GM21737 (cell line): ENCODE measurements around the gene CD5L.

Experiments used
- ATAC-seq: cut with Tn5 transposase; IDR thresholded peaks from one replicate; pipeline ENCODE4 v1.9.1; 2021; ENCODE audit warnings: mild to moderate bottlenecking, moderate library complexity; ENCODE audit not compliant: unreplicated experiment

The CD5L gene

DNA sequence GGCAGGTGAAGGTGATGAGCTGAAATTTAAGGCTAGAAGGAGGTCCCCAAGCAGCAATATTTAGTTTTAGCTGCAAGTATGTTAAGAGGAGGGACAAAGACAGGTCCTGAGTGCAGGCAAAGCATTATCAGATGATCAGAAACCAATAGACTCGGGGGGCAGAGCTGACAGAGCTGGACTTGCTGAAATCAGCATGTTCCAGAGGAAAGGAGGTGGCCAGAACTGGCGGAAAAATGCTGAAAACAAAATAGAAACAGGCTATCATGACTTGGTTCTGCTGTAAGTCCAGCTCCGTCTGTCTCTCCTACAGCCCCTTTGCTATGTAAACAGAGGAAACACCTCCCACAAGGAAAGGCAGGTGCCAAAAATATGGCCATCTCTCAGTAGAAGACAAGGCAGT, at the start of gene CD5L:
CD5L (minus strand) TSS at position 101 of the 400 bp plus-strand sequence. CDS start 107 bp downstream, outside the sequence.
- ATAC-seq: no peak

DNA sequence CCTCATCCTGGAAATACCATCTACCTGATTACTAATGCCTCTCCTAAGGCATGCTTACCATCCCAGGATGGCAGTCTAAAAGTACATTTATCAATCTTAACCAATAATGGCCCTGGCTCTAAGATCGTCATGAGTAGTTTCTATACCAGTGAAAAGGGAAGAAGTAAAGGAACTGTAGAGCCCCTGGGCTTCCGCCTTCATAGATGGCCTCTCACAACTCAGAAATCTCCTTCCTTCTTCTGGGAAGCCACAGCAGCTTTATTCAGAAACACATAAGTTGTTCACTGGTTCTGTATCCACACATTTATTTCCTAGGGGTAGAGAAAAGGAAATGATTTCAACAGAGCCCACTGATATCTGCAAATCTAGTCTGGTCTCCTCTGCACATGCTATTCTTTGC, 41.0 kb upstream of the CD5L start:
- no peak for ATAC-seq

GRCh38 chr1:157880621-157881020, 39.0 kb upstream of the CD5L start:
- ATAC-seq: no peak

GRCh38 chr1:157878059-157878458, 36.5 kb upstream of the CD5L start:
- no peak for ATAC-seq

GRCh38 chr1:157870490-157870889, 28.9 kb upstream of the CD5L start:
- ATAC-seq: no peak

GRCh38 chr1:157868654-157869053, 27.0 kb upstream of the CD5L start:
- no peak for ATAC-seq

- ATAC-seq: no peak
Measured at GRCh38 chr1:157862114-157863070, 20.8 kb upstream of the CD5L start.

DNA sequence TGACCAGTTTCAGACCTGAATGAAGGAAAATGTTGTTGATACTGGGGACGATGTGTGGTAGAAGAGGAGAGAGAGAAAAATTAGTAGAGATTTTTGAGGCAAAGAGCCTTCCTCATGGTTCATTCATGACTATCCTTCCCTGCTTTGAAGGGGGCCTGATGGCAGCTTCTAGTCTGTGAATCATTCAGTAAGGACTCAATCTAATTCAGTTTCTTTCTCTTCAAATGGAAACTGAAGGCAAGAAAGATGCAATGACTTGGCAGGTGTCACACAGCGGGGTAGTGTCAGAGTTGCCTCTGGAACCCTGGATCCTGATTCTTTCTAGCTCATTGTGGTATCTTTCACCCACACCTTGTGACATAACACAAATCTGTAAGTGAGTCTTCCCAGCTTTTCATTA, 14.9 kb upstream of the CD5L start:
- ATAC-seq: no peak

- no peak for ATAC-seq
Measured at GRCh38 chr1:157852476-157852875, 10.9 kb upstream of the CD5L start.

DNA sequence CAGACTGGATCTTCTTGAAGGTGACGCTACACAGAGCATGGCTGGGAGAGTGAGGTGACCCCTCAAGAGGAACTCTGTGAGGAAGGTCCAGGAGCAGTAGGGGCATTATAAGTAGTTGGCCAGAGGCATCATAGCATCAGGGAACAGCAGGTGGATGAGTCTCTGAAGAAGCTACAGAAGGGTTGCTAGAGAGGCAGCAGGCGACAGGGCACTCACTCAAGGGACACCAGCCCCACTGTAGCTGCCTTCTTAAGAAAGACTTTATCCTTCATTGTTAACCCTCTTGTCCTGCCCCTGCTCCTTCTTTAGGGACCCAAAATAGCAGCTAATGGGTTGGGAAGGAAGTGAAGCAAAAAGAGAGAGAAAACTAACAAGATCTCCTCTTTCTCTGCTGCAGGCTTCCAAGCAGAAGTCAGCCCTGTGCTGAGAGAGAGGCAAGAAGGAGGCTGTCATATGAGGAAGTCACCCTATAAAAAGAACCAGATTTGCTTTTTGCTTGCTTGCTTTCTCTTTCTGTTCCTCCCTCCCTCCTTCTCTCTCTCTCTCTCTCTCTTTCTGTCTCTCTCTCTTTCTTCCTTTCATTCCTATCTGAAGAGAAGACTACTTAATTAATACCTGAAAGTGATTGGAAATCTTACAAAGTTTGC, 7.7 kb upstream of the CD5L start:
- no peak for ATAC-seq

- ATAC-seq: no peak
Measured at GRCh38 chr1:157844089-157844830, 2.7 kb upstream of the CD5L start.

- no peak for ATAC-seq
Measured at GRCh38 chr1:157842939-157843338, 1.3 kb upstream of the CD5L start.

DNA sequence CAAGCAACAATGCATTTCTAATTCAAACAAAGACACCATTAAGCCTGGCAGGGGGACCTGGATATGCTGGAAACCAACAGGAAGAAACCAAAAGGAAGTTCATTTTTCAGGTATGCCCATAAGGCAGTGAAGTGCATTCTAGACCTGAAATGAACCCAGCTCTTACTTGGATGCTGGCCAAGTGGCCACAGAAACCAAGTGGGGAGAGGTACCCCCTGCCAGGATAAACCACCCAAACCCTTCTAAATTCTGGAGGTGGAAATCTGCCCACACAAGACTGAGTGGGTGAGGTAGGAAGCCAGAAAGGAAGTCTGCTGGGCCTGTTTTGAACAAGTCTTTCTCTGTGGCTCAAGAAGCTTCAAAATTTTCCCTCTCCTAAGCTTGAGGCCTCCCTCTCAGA, 2.6 kb downstream of the CD5L start:
- no peak for ATAC-seq

GRCh38 chr1:157834430-157834829, 7.2 kb downstream of the CD5L start:
- no peak for ATAC-seq

DNA sequence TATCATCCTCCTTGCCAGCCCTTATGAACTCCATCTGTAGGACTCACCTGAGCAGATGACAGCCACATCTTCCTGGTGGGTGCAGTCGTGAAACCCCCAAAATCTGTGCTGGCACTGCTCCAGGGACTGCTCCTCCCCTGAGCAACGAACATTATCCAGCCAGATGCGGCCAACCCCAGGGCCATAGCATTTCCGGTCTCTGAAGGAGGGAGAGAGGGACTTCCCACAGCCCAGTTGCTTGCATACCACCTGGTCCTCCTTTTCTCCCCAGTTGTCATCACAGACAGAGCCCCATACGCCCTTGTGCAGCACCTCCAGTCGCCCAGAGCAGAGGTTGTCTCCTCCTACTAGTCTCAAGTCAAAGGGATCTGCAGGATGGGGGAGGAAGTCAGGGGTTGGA, 8.5 kb downstream of the CD5L start:
- no peak for ATAC-seq

GRCh38 chr1:157831968-157832626, 9.5 kb downstream of the CD5L start:
- ATAC-seq: no peak

DNA sequence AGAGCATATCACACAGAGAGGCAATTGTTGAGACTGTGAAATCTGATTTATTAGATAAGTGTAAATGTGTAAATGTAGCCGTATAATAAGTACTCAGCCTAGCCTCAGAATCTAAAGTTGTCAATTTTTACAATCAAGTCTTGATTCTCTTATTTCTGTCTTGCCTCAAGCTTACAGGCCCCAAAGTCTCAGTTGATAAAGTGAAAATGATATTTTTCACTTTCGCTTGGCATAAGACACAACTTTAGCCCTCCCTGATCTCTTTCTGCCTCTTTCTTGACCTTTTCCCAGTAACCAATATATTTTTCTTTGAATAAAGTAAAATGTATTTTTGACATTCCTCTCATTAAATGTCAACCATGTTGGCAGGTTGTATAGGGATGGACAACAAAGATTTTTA, 10.7 kb downstream of the CD5L start:
- no peak for ATAC-seq

DNA sequence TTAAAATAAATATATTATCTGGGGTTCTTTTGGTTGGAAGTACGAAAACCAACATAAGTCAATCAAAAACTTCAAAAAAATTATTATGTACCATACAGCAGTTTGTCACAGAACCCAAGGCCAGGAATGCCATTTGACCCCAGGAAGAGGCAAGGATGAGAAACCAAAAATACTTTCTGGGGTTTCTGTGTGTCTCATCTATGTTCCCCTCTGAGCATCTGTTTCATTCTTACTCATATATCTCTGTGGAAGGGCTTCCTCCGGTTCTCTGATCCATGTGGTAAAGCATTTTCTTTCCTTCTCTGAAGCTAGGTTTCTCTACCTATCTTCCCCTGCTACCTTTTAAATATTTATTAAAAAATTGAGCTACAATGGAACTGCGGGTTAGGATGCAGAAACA, 11.9 kb downstream of the CD5L start:
- no peak for ATAC-seq

- ATAC-seq: no peak
Measured at GRCh38 chr1:157829210-157829609, 12.4 kb downstream of the CD5L start.

DNA sequence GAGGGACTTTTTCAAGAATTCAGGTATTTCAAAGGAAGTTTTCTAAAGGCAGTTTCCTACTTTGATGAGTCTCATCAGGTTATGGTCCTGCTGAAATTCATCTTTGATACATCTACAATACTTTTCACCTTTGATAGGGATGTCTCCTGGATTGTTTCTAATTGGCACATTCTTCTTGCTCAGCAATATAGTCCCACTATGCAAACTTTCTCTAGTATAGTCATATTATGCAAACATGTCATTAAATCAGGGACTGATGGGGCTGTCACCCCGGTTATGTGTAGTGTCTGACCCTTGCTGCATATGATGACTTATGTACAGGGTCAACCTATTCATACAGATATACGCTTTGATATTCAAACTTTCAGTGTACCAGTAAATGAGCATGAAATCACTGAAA, 21.3 kb downstream of the CD5L start:
- no peak for ATAC-seq

DNA sequence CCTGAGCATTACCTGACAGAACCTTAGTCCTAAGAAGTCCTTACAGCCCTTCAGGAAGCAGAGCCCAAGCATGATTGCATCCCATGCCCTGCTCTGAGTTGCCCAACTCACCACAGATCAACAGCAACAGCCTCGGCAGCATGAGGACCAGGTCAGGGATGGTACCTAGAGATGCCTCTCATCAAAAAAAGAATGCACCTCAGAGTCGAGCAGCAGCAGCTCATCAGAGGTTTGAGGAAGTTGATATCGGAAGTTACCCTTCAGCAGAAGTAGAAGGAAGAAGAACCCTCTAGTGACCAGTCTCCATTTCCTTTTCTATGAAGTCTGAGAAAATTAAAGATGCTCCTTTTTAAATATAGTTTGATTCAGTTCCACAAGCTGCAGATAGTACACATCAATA, 21.7 kb downstream of the CD5L start, which contains the start of gene FCRL1:
FCRL1 (minus strand) TSS at position 225 of the 400 bp plus-strand sequence; CDS start at position 142, 83 bp downstream.
- ATAC-seq: no peak
